HG03103 (cell line): ENCODE results near the gene HHIPL1.

Experiments
- ATAC-seq: cut with Tn5 transposase; IDR thresholded peaks from one replicate; pipeline ENCODE4 v1.9.1; 2021; ENCODE audit warnings: low read depth; ENCODE audit not compliant: unreplicated experiment

The HHIPL1 gene

GRCh38 chr14:99725774-99726537, 81.0 kb downstream of the HHIPL1 start:
- ATAC-seq = no peak

GRCh38 chr14:99726538-99727095, 81.7 kb downstream of the HHIPL1 start:
- no peak for ATAC-seq

GRCh38 chr14:99727096-99727870, 82.4 kb downstream of the HHIPL1 start:
- ATAC-seq = no peak

- no peak for ATAC-seq
Observed at GRCh38 chr14:99728231-99728920, 83.4 kb downstream of the HHIPL1 start.

- no peak for ATAC-seq
Observed at GRCh38 chr14:99728981-99729451, 84.1 kb downstream of the HHIPL1 start.
